ENCODE measurements around the gene PSMA1. TPM values are rescaled to one million over a fixed set of nuclear protein-coding genes. Genes with fewer than 3 reads are reported as not detected.

PSMA1 gene
- total RNA-seq, 1 experiment from 2014 or later = 198 TPM

DNA sequence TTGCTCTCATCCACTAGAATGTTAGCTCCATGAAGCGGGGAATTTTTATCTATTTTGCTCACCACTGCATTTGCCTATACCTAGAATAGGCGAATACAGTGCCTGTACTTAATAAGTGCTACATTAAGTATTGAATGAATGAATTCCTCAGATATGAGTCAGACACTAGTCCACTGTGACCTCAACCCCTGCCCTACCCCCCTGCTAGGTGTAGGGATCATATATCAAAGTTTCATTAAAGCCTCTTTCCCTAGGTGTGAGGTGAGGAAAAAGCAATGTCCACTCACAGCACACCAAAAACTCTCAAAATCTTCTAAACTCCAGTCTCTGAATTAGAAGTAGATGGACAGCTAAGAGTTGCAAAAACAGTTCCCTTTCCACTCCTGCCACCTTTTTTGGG is 9.8 kb upstream of the PSMA1 start:
- POLR2A ChIA-PET = no interaction called here
- Histone ChIP-seq H3K4me1 (ENCODE audit: control insufficient read depth, insufficient read depth, low read length) (no peaks in the 10 kb centered on the region), H3K4me3 (ENCODE audit: low read depth in 2 of 2, low read length in 2 of 2) (no peak overlapping the region), H3K27ac (ENCODE audit: low read length) (no peak overlapping the region), H3K36me3 (ENCODE audit: control insufficient read depth, insufficient read depth, low read length) (no peaks in the 10 kb centered on the region), H3K9me3 (ENCODE audit: control insufficient read depth, insufficient read depth, low read depth, low read length) (no peaks in the 10 kb centered on the region), H3K27me3 (ENCODE audit: control insufficient read depth, insufficient read depth, low read length) (no peaks in the 10 kb centered on the region)
- in situ Hi-C loops (cut with HindIII; ENCODE audit: low pct_unique_long_range_greater_than_20kb, low sequenced_read_pairs) = no loop called here
- BruUV-seq (replicated peaks) = no TSS peak
- TF ChIP-seq, protein P1, sequence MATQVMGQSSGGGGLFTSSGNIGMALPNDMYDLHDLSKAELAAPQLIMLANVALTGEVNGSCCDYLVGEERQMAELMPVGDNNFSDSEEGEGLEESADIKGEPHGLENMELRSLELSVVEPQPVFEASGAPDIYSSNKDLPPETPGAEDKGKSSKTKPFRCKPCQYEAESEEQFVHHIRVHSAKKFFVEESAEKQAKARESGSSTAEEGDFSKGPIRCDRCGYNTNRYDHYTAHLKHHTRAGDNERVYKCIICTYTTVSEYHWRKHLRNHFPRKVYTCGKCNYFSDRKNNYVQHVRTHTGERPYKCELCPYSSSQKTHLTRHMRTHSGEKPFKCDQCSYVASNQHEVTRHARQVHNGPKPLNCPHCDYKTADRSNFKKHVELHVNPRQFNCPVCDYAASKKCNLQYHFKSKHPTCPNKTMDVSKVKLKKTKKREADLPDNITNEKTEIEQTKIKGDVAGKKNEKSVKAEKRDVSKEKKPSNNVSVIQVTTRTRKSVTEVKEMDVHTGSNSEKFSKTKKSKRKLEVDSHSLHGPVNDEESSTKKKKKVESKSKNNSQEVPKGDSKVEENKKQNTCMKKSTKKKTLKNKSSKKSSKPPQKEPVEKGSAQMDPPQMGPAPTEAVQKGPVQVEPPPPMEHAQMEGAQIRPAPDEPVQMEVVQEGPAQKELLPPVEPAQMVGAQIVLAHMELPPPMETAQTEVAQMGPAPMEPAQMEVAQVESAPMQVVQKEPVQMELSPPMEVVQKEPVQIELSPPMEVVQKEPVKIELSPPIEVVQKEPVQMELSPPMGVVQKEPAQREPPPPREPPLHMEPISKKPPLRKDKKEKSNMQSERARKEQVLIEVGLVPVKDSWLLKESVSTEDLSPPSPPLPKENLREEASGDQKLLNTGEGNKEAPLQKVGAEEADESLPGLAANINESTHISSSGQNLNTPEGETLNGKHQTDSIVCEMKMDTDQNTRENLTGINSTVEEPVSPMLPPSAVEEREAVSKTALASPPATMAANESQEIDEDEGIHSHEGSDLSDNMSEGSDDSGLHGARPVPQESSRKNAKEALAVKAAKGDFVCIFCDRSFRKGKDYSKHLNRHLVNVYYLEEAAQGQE (IDR thresholded peaks at IDR 0.05; ENCODE audit: insufficient read depth in 1 of 2, low read depth in 2 of 2, low read length in 1 of 2) = no peak
- TF ChIP-seq SIN3A (IDR thresholded peaks at IDR 0.05; ENCODE audit: borderline replicate concordance, insufficient read depth, low read depth, low read length) (no peak), POLR2AphosphoS5 (IDR thresholded peaks at IDR 0.05; ENCODE audit: low read depth, low read length) (no peak), TCF7L2 (IDR thresholded peaks at IDR 0.05; ENCODE audit: low read depth, low read length) (no peak), CTCF (IDR thresholded peaks at IDR 0.05) (no peak)
- DNase-seq (ENCODE audit: low read depth, low spot score) (no peak), ATAC-seq (no peak)
- CTCF ChIA-PET = no interaction called here
- intact Hi-C loops (cut with micrococcal nuclease; ENCODE audit: unreplicated experiment) = loop anchor here (10.0 kb wide), 2 partner anchors 235 to 545 kb away; partner anchors contain the start of gene CALCB

- BruUV-seq (replicated peaks) = no TSS peak
- no peak overlapping the region for H3K4me3 ChIP-seq (ENCODE audit: low read depth in 2 of 2, low read length in 2 of 2)
- TF ChIP-seq CTCF (IDR thresholded peaks at IDR 0.05) = no peak
- TF ChIP-seq TCF7L2 (IDR thresholded peaks at IDR 0.05; ENCODE audit: low read depth, low read length) = no peak
- TF ChIP-seq SIN3A (IDR thresholded peaks at IDR 0.05; ENCODE audit: borderline replicate concordance, insufficient read depth, low read depth, low read length) = no peak
- no peak for TF ChIP-seq POLR2AphosphoS5 (IDR thresholded peaks at IDR 0.05; ENCODE audit: low read depth, low read length)
- TF ChIP-seq, protein P1 (IDR thresholded peaks at IDR 0.05; ENCODE audit: insufficient read depth in 1 of 2, low read depth in 2 of 2, low read length in 1 of 2) = no peak
- intact Hi-C loops (cut with micrococcal nuclease; ENCODE audit: unreplicated experiment) = loop anchor here (10.0 kb wide), 1 partner anchor 545 kb away; the partner anchor contains the start of gene CALCB
- in situ Hi-C loops (cut with HindIII; ENCODE audit: low pct_unique_long_range_greater_than_20kb, low sequenced_read_pairs) = no loop called here
- DNase-seq (ENCODE audit: low read depth, low spot score) (no peak), ATAC-seq (no peak)
- H3K36me3 ChIP-seq (ENCODE audit: control insufficient read depth, insufficient read depth, low read length) = no peaks in the 10 kb centered on the region
- no peak overlapping the region for H3K27ac ChIP-seq (ENCODE audit: low read length)
- H3K27me3 ChIP-seq (ENCODE audit: control insufficient read depth, insufficient read depth, low read length) = no peaks in the 10 kb centered on the region
- H3K4me1 ChIP-seq (ENCODE audit: control insufficient read depth, insufficient read depth, low read length) = no peaks in the 10 kb centered on the region
- POLR2A ChIA-PET = no interaction called here
- H3K9me3 ChIP-seq (ENCODE audit: control insufficient read depth, insufficient read depth, low read depth, low read length) = no peaks in the 10 kb centered on the region
- CTCF ChIA-PET = no interaction called here
These were observed 9.1 kb upstream of the PSMA1 start for GRCh38 chr11:14529321-14529720.
